Omental fat pad (tissue), 4 donors: Measurements from ENCODE around the gene SELENOO. TPM values are rescaled to one million over a fixed set of nuclear protein-coding genes. Genes with fewer than 3 reads are reported as not detected.

ENCODE experiments used
- ATAC-seq: fragments of 150-250 bp; one replicate; pipeline ENCODE4 v1.9.1; 2016; ENCODE audit warnings: mild to moderate bottlenecking, moderate library complexity; ENCODE audit not compliant: low FRiP score
- DNase-seq: peaks from one replicate; pipeline ENCODE4 v3.0.0-alpha.2; 2019; ENCODE audit warnings: low spot score
- total RNA-seq, 4 donors: library from RNA; depleted of rRNA; stranded (reverse); fragments of >200 nt; gene quantifications; one replicate each; pipeline ENCODE4 v1.1.0, GENCODE V29; 2016
- TF ChIP-seq, protein P1 (sequence below), 3 donors: fragments of 450-650 bp; IDR thresholded peaks; one replicate each; pipeline ENCODE4 v1.5.1; 2016 to 2017; ENCODE audit warnings: antibody characterized with exemption in 3 of 3, mild to moderate bottlenecking in 3 of 3, moderate library complexity in 2 of 3

The SELENOO gene
- total RNA-seq, 4 donors from 2014 or later: 21.2 to 38.3 (median 31.9) TPM

DNA sequence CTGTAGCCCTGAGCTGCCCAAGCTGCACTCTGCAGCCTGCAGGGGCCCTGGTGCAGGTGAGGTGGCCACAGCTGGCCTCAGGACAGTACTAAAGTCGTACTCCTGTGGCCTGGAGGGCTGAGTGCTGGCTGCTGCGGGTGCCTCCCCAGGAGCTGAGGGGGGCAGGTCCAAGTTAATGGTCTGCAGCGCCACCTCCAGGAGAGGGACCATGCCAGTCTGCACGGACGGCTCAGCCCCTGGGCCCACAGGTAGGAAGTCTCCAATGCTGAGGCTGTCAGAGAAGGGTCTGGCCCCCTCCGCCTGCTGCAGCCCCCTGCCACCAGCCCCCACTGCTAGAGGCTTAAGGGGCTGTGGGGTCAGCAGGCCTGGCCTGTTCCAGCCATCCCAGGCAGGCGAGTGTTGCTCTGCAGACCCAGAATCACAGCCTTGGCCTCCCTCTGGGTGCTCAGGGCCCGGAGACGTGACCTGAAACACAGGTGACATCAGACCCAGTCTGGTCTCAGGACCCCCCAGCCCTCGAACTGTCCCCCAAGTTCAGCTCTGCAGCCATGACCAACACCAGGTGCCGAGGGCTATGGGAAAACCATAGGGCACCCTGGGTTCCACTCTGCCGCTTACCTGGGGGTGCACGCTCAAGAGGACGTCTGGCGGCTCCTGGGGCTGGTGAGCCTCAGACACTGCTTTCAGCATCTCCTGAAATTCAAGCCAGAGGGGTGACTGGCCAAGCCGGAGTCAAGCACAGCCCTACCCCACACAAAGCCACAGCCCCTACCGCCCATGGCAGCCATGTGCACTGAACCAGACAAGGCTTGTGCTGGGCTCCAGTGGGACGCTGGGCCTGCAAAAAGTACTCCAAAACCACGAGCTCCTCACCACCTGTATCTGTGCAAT is 20.8 kb downstream of the SELENOO start:
- TF ChIP-seq, protein P1, sequence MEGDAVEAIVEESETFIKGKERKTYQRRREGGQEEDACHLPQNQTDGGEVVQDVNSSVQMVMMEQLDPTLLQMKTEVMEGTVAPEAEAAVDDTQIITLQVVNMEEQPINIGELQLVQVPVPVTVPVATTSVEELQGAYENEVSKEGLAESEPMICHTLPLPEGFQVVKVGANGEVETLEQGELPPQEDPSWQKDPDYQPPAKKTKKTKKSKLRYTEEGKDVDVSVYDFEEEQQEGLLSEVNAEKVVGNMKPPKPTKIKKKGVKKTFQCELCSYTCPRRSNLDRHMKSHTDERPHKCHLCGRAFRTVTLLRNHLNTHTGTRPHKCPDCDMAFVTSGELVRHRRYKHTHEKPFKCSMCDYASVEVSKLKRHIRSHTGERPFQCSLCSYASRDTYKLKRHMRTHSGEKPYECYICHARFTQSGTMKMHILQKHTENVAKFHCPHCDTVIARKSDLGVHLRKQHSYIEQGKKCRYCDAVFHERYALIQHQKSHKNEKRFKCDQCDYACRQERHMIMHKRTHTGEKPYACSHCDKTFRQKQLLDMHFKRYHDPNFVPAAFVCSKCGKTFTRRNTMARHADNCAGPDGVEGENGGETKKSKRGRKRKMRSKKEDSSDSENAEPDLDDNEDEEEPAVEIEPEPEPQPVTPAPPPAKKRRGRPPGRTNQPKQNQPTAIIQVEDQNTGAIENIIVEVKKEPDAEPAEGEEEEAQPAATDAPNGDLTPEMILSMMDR (IDR thresholded peaks at IDR 0.05): no peak
- ATAC-seq (no peak), DNase-seq (no peak)

GRCh38 chr22:50222508-50222907 is 21.7 kb downstream of the SELENOO start:
- ATAC-seq (no peak), DNase-seq (no peak)
- TF ChIP-seq, protein P1 (IDR thresholded peaks at IDR 0.05): no peak

DNA sequence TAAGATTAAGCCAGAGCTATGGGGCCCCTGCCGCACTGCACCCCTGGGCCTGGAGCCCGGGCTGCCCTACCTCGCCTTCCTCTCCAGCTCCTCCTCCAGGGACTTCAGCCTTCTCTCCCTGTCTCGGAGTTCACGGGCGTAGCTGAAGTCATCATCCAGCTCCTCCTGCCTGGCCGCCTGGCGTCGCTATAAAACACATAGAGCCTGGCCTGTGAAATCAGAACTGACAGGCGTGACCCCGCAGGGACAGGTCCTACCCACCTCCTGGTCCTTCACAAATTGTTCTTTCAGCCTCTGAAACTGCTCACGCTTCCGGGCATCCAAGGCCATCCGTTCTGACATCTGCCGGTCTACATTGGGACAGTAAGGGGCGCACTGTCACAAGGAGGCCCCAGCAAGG is 23.3 kb downstream of the SELENOO start:
- DNase-seq (no peak), ATAC-seq (no peak)
- TF ChIP-seq, protein P1 (IDR thresholded peaks at IDR 0.05): no peak

DNA sequence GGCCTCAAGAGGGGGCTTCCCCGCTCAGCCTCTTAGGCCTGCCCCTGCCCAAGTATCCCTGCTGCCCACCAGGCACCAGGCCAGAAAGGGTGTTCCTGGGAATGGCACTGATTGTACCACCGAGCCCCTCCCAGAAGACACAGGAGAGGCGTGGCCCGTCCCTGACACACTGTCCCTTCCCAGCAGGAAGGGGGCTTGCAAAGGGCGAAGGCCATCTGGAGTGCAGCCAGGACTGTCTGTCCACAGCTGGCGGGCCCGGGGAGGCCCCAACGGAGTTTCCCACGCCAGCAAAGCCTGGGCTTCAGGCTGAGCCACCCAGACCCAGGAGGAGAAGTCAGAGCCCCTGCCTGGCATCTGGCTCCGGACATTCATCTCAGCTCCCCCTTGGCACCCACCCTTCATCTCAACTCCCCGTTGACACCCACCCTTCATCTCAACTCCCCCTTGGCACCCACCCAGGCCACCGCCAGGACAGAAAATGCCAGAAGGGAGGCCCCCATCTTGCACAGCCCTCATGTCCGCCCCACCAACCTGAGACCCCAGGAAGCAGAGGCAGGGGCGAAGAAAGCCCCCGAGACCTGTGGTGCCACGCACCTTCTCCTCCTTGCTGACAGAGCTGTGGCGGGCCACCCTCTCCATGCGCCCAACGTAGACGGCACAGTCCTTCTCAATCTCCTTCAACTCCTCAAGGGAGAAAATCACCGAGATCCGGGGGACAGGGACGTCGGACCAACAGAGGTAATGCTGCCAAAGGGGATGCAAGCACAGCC is 24.6 kb downstream of the SELENOO start:
- TF ChIP-seq, protein P1 (IDR thresholded peaks at IDR 0.05): no peak
- ATAC-seq (no peak), DNase-seq (no peak)

- no peak for ATAC-seq
- DNase-seq: no peak
- TF ChIP-seq, protein P1 (IDR thresholded peaks at IDR 0.05): no peak
These were observed 25.5 kb downstream of the SELENOO start for GRCh38 chr22:50226063-50226874.

DNA sequence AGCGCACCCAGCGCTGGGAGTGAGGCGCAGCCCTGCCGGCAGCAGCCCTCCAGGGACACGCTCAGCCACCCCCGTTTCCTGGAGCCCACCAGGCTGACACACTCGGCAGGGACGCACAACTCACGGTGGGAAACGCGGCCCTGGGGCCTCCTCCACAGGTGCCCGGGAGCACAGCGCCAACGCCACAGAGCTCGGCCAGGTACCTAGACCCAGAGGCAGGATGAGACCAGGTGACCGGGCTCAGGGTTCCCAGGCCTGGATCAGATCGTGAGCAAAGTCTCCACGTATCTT is 26.0 kb downstream of the SELENOO start:
- no peak for DNase-seq
- TF ChIP-seq, protein P1 (IDR thresholded peaks at IDR 0.05): no peak
- no peak for ATAC-seq
